GM10266 (cell line): ENCODE measurements around the gene FAM163B.
"Not testable (repeated sequence)": the region's sequence is repeated elsewhere in the genome, so short reads cannot be mapped to it uniquely, and the experiment has no call there.

ENCODE experiments used
- DNase-seq: peaks from one replicate; pipeline ENCODE4 v3.0.0; 2012; ENCODE audit errors: extremely low spot score
- TF ChIP-seq, protein P1 (sequence below): IDR thresholded peaks from 2 replicates; pipeline ENCODE4 v1.5.1; 2012; ENCODE audit warnings: mild to moderate bottlenecking, low read depth; ENCODE audit not compliant: control insufficient read depth, insufficient read depth; ENCODE audit errors: missing control alignments

The FAM163B gene

GRCh38 chr9:133564451-133565116, 44.6 kb downstream of the FAM163B start:
- TF ChIP-seq, protein P1, sequence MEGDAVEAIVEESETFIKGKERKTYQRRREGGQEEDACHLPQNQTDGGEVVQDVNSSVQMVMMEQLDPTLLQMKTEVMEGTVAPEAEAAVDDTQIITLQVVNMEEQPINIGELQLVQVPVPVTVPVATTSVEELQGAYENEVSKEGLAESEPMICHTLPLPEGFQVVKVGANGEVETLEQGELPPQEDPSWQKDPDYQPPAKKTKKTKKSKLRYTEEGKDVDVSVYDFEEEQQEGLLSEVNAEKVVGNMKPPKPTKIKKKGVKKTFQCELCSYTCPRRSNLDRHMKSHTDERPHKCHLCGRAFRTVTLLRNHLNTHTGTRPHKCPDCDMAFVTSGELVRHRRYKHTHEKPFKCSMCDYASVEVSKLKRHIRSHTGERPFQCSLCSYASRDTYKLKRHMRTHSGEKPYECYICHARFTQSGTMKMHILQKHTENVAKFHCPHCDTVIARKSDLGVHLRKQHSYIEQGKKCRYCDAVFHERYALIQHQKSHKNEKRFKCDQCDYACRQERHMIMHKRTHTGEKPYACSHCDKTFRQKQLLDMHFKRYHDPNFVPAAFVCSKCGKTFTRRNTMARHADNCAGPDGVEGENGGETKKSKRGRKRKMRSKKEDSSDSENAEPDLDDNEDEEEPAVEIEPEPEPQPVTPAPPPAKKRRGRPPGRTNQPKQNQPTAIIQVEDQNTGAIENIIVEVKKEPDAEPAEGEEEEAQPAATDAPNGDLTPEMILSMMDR: no peak
- no peak for DNase-seq

DNA sequence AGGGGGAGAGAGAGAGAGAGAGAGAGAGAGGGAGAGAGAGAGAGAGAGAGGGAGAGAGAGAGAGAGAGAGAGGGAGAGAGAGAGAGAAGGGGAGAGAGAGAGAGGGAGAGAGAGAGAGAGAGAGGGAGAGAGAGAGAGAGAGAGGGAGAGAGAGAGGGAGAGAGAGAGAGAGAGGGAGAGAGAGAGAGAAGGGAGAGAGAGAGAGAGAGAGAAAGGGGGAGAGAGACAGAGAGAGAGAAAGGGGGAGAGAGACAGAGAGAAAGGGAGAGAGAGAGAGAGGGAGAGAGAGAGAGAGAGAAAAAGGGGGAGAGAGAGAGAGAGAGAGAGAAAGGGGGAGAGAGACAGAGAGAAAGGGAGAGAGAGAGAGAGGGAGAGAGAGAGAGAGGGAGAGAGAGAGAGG, 45.4 kb downstream of the FAM163B start:
- DNase-seq: not testable (repeated sequence)

DNA sequence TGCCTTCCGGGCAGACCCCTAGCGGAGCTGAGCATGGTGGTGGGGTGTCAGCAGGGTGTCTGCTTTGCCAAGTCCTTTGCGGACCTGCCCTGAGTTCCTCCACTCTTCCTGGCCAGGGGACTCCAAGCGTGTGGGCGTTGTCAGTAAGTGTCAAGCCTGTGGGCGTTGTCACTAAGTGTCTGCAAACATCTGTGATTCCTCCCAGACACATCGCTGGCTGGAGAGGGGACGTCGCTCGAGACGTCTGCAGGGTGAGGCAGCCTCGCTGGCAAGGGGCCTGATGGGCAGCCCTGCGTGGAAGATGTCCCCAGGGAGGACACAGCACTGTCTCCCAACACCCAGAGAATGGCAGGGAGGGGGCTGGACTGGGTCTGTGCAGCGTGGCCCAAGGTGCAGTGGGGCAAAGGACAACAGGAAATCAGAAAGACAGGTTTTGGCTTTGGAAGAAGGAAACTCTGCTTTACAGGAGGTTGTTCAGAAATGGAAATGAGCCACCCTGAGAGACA, 45.8 kb downstream of the FAM163B start:
- TF ChIP-seq, protein P1: no peak
- no peak for DNase-seq

GRCh38 chr9:133562611-133563290, 46.4 kb downstream of the FAM163B start:
- no peak for DNase-seq

GRCh38 chr9:133561976-133562554, 47.1 kb downstream of the FAM163B start:
- TF ChIP-seq, protein P1: no peak

More at GRCh38 chr9:133562611-133563290, 46.4 kb downstream of the FAM163B start:
- TF ChIP-seq, protein P1: no peak

DNA sequence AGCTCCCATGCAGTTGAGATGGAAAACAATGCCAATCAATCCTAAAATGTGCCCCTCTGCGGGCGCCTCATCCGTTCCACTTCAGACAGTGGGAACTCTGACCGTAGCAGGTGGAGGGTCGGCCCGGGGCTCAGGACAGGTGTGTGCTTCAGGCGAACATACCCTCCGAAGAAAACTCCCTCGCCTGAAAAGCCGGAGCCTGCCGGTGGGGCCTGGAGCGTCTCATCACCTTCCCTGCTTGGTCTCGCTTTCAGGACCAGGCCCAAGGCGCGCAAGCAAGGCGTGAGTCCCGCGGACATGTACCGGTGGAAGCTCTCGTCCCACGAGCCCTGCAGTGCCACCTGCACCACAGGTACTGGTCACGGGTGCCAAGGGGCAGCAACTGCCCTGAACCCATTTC, 48.2 kb downstream of the FAM163B start:
- DNase-seq: no peak

More at GRCh38 chr9:133561976-133562554, 47.1 kb downstream of the FAM163B start:
- no peak for DNase-seq

GRCh38 chr9:133560311-133560710, 48.9 kb downstream of the FAM163B start:
- TF ChIP-seq, protein P1: no peak
- no peak for DNase-seq

More for the DNA sequence above, 48.2 kb downstream of the FAM163B start:
- TF ChIP-seq, protein P1: no peak
